SU-DHL-6 (cell line): ENCODE results near the gene TOP1.
A peak's percentile ranks its signal among the peaks of the same experiment; 100 is the strongest.

Source experiments
- H2AFZ ChIP-seq: fragments of 200-600 bp; sonication (generic); 2 replicates; pipeline ENCODE4 v1.6.1; 2014; ENCODE audit warnings: low read depth, mild to moderate bottlenecking, moderate library complexity, mixed read lengths, antibody characterized with exemption, low read length; ENCODE audit not compliant: severe bottlenecking
- H3F3A ChIP-seq: fragments of 200-600 bp; shearing (Covaris generic); 2 replicates; pipeline ENCODE4 v1.6.0; 2016; ENCODE audit warnings: antibody characterized with exemption, mild to moderate bottlenecking; ENCODE audit not compliant: insufficient read depth
- H3K27ac ChIP-seq: fragments of 200-600 bp; sonication (generic); 2 replicates; pipeline ENCODE4 v1.5.1; 2016; ENCODE audit warnings: low read depth, mild to moderate bottlenecking, low read length, moderate library complexity, mixed read lengths
- H3K27me3 ChIP-seq: fragments of 200-600 bp; sonication (generic), shearing (Covaris generic); 2 replicates; pipeline ENCODE4 v1.6.0; 2014; ENCODE audit warnings: mild to moderate bottlenecking, low read length
- H3K36me3 ChIP-seq: fragments of 200-600 bp; sonication (generic); 2 replicates; pipeline ENCODE4 v1.6.1; 2014; ENCODE audit warnings: mild to moderate bottlenecking, low read length, mixed read lengths
- H3K4me2 ChIP-seq: fragments of 300-600, 200-600 bp; shearing (Covaris generic), sonication (generic); 2 replicates; pipeline ENCODE4 v1.6.0; 2014; ENCODE audit warnings: low read length, low read depth, mild to moderate bottlenecking; ENCODE audit not compliant: poor library complexity, severe bottlenecking
- H3K4me3 ChIP-seq: fragments of 200-600 bp; sonication (generic); 2 replicates; pipeline ENCODE4 v1.5.1; 2014; ENCODE audit warnings: antibody characterized with exemption, low read length, mild to moderate bottlenecking, mixed read lengths; ENCODE audit not compliant: insufficient read depth, poor library complexity, severe bottlenecking
- H3K79me2 ChIP-seq: fragments of 200-600 bp; sonication (generic); 2 replicates; pipeline ENCODE4 v1.6.1; 2014; ENCODE audit warnings: mild to moderate bottlenecking, low read length, moderate library complexity; ENCODE audit not compliant: insufficient read depth
- H3K9ac ChIP-seq: fragments of 200-600 bp; sonication (generic); 2 replicates; pipeline ENCODE4 v1.7.0; 2014; ENCODE audit warnings: mild to moderate bottlenecking, low read length
- H3K9me2 ChIP-seq: fragments of 200-600 bp; sonication (generic); replicated peaks from 2 replicates; pipeline ENCODE4 v1.6.1; 2014; ENCODE audit warnings: low read length; ENCODE audit not compliant: insufficient read depth
- H3K9me3 ChIP-seq: fragments of 200-600 bp; sonication (generic); 2 replicates; pipeline ENCODE4 v1.6.1; 2014; ENCODE audit warnings: low read length, mixed read lengths; ENCODE audit not compliant: insufficient read depth
- H4K20me1 ChIP-seq: fragments of 200-600 bp; sonication (generic); 2 replicates; pipeline ENCODE4 v1.6.1; 2014; ENCODE audit warnings: low read depth, mild to moderate bottlenecking, antibody characterized with exemption, low read length, moderate library complexity, mixed read lengths
- CTCF ChIP-seq: fragments of 200-600 bp; sonication (generic); IDR thresholded peaks from one replicate; pipeline ENCODE4 v1.5.1; 2017; ENCODE audit warnings: antibody characterized with exemption, mild to moderate bottlenecking, low read length, moderate library complexity; ENCODE audit not compliant: insufficient read depth, poor library complexity, severe bottlenecking
- EZH2phosphoT487 ChIP-seq: fragments of 200-600 bp; sonication (generic), shearing (Covaris generic); conservative IDR thresholded peaks from 2 replicates; pipeline ENCODE4 v1.6.1; 2018; ENCODE audit warnings: mild to moderate bottlenecking, antibody characterized with exemption, low read length, moderate library complexity, mixed read lengths

TOP1 gene

GRCh38 chr20:41029150-41029901 is 704 bp downstream of the TOP1 start:
- Histone ChIP-seq H3F3A (0 out of 2 replicates have a peak, but pooled peaks cover 4% of the 10 kb centered on the region), H2AFZ (no peak overlapping the region), H3K36me3 (peaks cover 4% of the 10 kb centered on the region; the same call in 1 of the 2 replicates), H3K9me3 (no peaks in the 10 kb centered on the region), H3K4me3 (peak overlapping the region; percentile 85), H3K27ac (peak overlapping the region; percentile 65), H4K20me1 (peaks cover 23% of the 10 kb centered on the region), H3K9ac (peak overlapping the region; percentile 95), H3K27me3 (no peaks in the 10 kb centered on the region), H3K79me2 (peaks cover 56% of the 10 kb centered on the region), H3K9me2 (no peaks in the 10 kb centered on the region), H3K4me2 (peak overlapping the region; percentile 99)
- TF ChIP-seq CTCF (no peak), EZH2phosphoT487 (no peak)

GRCh38 chr20:41030061-41030460 is 1.4 kb downstream of the TOP1 start:
- Histone ChIP-seq H3K9ac (peak overlapping the region; percentile 95), H2AFZ (no peak overlapping the region), H4K20me1 (peaks cover 25% of the 10 kb centered on the region), H3K9me2 (no peaks in the 10 kb centered on the region), H3K79me2 (peaks cover 63% of the 10 kb centered on the region), H3K27me3 (no peaks in the 10 kb centered on the region), H3K9me3 (no peaks in the 10 kb centered on the region), H3K4me3 (peak overlapping the region; percentile 85), H3K36me3 (peaks cover 4% of the 10 kb centered on the region; the same call in 1 of the 2 replicates), H3K4me2 (peak overlapping the region; percentile 99), H3K27ac (peak overlapping the region; percentile 65), H3F3A (0 out of 2 replicates have a peak, but pooled peaks cover 4% of the 10 kb centered on the region)
- no peak for TF ChIP-seq EZH2phosphoT487
- TF ChIP-seq CTCF = no peak

- Histone ChIP-seq H3K9me2 (no peaks in the 10 kb centered on the region), H3K27ac (no peak overlapping the region), H3K36me3 (peaks cover 4% of the 10 kb centered on the region; the same call in 1 of the 2 replicates), H3F3A (0 out of 2 replicates have a peak, but pooled peaks cover 4% of the 10 kb centered on the region), H3K4me3 (peak overlapping the region; percentile 85), H3K4me2 (peak overlapping the region; percentile 99), H2AFZ (no peak overlapping the region), H3K79me2 (peaks cover 70% of the 10 kb centered on the region), H4K20me1 (peaks cover 25% of the 10 kb centered on the region), H3K9me3 (no peaks in the 10 kb centered on the region), H3K27me3 (no peaks in the 10 kb centered on the region), H3K9ac (peak overlapping the region; percentile 95)
- TF ChIP-seq EZH2phosphoT487 = no peak
- no peak for TF ChIP-seq CTCF
Measured at GRCh38 chr20:41030531-41031242, 2.1 kb downstream of the TOP1 start.
